SH-SY5Y (cell line): ENCODE results near the gene DGCR6L.

Source experiments
- GATA2 ChIP-seq: IDR thresholded peaks from 2 replicates; pipeline ENCODE4 v1.6.1; 2011; ENCODE audit warnings: mild to moderate bottlenecking, low read depth, low read length
- GATA3 ChIP-seq: IDR thresholded peaks from 2 replicates; pipeline ENCODE4 v1.6.1; 2011; ENCODE audit warnings: low read depth, mild to moderate bottlenecking, low read length, moderate library complexity

DNA sequence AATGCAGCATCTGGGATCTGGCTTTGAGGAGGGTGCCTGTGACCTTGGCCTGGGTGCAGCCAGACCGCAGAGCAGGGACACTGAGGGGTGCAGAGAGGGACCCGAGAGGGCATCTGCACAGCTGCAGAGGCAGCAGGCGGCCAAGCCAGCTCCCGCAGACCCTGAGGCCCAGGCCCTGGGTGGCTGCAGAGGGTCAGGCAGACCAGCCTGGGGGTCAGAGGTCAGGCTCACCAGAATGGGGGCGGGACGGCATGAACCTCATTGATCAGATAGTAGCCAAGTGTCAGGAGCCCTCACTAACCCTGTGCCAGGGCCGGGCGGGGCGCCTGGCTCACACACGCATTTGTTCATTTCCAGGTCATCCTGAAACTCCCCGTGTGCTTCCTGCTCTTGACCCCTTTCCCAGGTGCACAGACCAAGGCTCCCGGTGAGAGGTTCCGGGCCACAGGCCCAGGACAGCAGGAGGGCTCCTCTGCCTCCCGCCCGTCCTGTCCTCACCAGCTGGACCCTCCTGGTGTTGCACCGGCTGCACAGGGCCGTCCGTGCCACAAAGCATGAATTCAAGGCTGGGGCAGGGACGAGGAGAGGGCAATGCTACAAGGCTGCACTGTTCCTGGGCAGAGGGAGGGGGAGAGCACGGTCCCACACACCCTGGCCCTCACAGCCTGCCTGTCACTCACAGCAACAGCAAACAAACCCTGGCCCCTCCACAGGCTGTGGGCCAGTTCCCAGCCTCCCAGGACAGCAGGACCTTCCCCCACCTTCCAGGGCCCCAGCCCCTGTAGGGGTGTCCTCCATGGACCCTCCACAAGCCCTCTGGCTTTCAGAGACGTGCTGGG lies 55.0 kb downstream of the DGCR6L start:
- TF ChIP-seq GATA3: no peak
- no peak for TF ChIP-seq GATA2
